H1 (cell line): ENCODE data around the gene ENDOV. TPM values are rescaled to one million over a fixed set of nuclear protein-coding genes. Genes with fewer than 3 reads are reported as not detected.

ENCODE experiments used
- EP300 ChIP-seq, 2 experiments: IDR thresholded peaks; 1 replicate in 1 of 2; 2 replicates in 1 of 2; pipeline ENCODE4 v1.6.1; 2011 to 2012; ENCODE audit warnings: low read depth in 2 of 2, low read length in 2 of 2, mild to moderate bottlenecking in 2 of 2, borderline replicate concordance in 1 of 2, inconsistent platforms in 1 of 2, moderate library complexity in 1 of 2
- POU5F1 ChIP-seq: IDR thresholded peaks from 2 replicates; pipeline ENCODE4 v1.6.1; 2011; ENCODE audit warnings: low read depth, mild to moderate bottlenecking, low read length, moderate library complexity
- polyA plus RNA-seq, 7 experiments: library from polyadenylated mRNA; depleted of rRNA in 3 of 7; stranded (reverse) in 5 of 7; unstranded in 2 of 7; fragments of >200 nt in 5 of 7; fragments of 200-250 nt in 2 of 7; gene quantifications; 1 replicate in 5 of 7; 2 replicates in 1 of 7; 4 replicates in 1 of 7; pipeline versions ENCODE4 v1.2.1 to v1.2.3, GENCODE V29; 2011 to 2013; ENCODE audit warnings: missing spikeins in 2 of 7, mixed read lengths in 2 of 7
- total RNA-seq: library from RNA; stranded (reverse); fragmentation: NEBNext Ultra II Directional; extraction: Animal tissue kit (Norgen Biotek cat#: 25700); gene quantifications from 2 replicates; pipeline ENCODE4 v1.2.1, GENCODE V29; 2021

The ENDOV gene
- total and polyA plus RNA-seq, 2 of the 8 experiments (the other 6 are each of a cell fraction or from before 2014, with no cell fraction given): 10.6 to 13.3 TPM

- no peak for TF ChIP-seq POU5F1
- no peak for TF ChIP-seq EP300 (IDR thresholded peaks at IDR 0.05; ENCODE audit: borderline replicate concordance in 1 of 2, low read depth in 2 of 2, low read length in 2 of 2)
Observed at GRCh38 chr17:80443498-80443897, 28.5 kb downstream of the ENDOV start (continued).
